ENCODE data around the gene GRIA1.

GRIA1 gene

GRCh38 chr5:153483482-153483881 is 7.0 kb upstream of the GRIA1 start:
- TF ChIP-seq CTCF (IDR thresholded peaks at IDR 0.05), result no peak

- no peak for TF ChIP-seq CTCF (IDR thresholded peaks at IDR 0.05)
These were observed 4.8 kb upstream of the GRIA1 start for GRCh38 chr5:153485641-153486040.

GRCh38 chr5:153486771-153487170 is 3.7 kb upstream of the GRIA1 start:
- no peak for TF ChIP-seq CTCF (IDR thresholded peaks at IDR 0.05)

- TF ChIP-seq CTCF (IDR thresholded peaks at IDR 0.05), result no peak
These were observed 859 bp upstream of the GRIA1 start for GRCh38 chr5:153489611-153490010.

GRCh38 chr5:153491038-153491744 is 721 bp downstream of the GRIA1 start:
- TF ChIP-seq CTCF (IDR thresholded peaks at IDR 0.05), result no peak

- TF ChIP-seq CTCF (IDR thresholded peaks at IDR 0.05), result no peak
These were observed 1.4 kb downstream of the GRIA1 start for GRCh38 chr5:153491856-153492255.

- TF ChIP-seq CTCF (IDR thresholded peaks at IDR 0.05), result peak; percentile 57
These were observed 6.4 kb downstream of the GRIA1 start for GRCh38 chr5:153496835-153497234.

GRCh38 chr5:153498516-153498915 is 8.0 kb downstream of the GRIA1 start:
- no peak for TF ChIP-seq CTCF (IDR thresholded peaks at IDR 0.05)

All from LNCAP (cell line).